NT2/D1 (cell line): ENCODE results near the gene NLRC5.

ENCODE experiments used
- DNase-seq: peaks from one replicate; pipeline ENCODE4 v3.0.0-alpha.2; 2011; ENCODE audit warnings: low read depth, low spot score
- H3K27me3 ChIP-seq: 2 replicates; pipeline ENCODE4 v1.6.0; 2011; ENCODE audit warnings: mild to moderate bottlenecking; ENCODE audit not compliant: insufficient read length, insufficient read depth
- H3K36me3 ChIP-seq: 2 replicates; pipeline ENCODE4 v1.6.1; 2011; ENCODE audit warnings: mild to moderate bottlenecking, low read length, mixed read lengths; ENCODE audit not compliant: insufficient read depth, insufficient read length
- H3K4me1 ChIP-seq: 2 replicates; pipeline ENCODE4 v1.5.1; 2011; ENCODE audit not compliant: insufficient read depth, insufficient read length
- H3K4me3 ChIP-seq: 2 replicates; pipeline ENCODE4 v1.5.1; 2011; ENCODE audit warnings: low read depth; ENCODE audit not compliant: insufficient read length
- H3K9ac ChIP-seq: 2 replicates; pipeline ENCODE4 v1.6.0; 2011; ENCODE audit warnings: low read depth; ENCODE audit not compliant: insufficient read length
- H3K9me3 ChIP-seq: 2 replicates; pipeline ENCODE4 v1.5.1; 2011; ENCODE audit warnings: mild to moderate bottlenecking, low read length; ENCODE audit not compliant: insufficient read depth
- SUZ12 ChIP-seq: IDR thresholded peaks from 2 replicates; pipeline ENCODE4 v1.6.1; 2011; ENCODE audit not compliant: insufficient read length, insufficient read depth; ENCODE audit errors: extremely low read depth
- YY1 ChIP-seq: IDR thresholded peaks from 2 replicates; pipeline ENCODE4 v1.6.1; 2011; ENCODE audit not compliant: insufficient read length, insufficient read depth
- ZNF274 ChIP-seq: IDR thresholded peaks from 2 replicates; pipeline ENCODE4 v1.6.1; 2011; ENCODE audit warnings: mild to moderate bottlenecking, low read depth, low read length

Gene NLRC5

GRCh38 chr16:57123974-57124674 lies 134.8 kb downstream of the NLRC5 start:
- TF ChIP-seq SUZ12: no peak
- TF ChIP-seq ZNF274: no peak
- TF ChIP-seq YY1: no peak
- Histone ChIP-seq H3K4me1 (peaks cover 4% of the 10 kb centered on the region), H3K9ac (peak overlapping the region; percentile 42)

GRCh38 chr16:57125376-57125775 lies 136.0 kb downstream of the NLRC5 start:
- H3K36me3 ChIP-seq: peaks cover 48% of the 10 kb centered on the region
- no peaks in the 10 kb centered on the region for H3K9me3 ChIP-seq
- no peak overlapping the region for H3K4me3 ChIP-seq
- no peak for TF ChIP-seq SUZ12
- H3K4me1 ChIP-seq: peaks cover 4% of the 10 kb centered on the region
- no peak overlapping the region for H3K9ac ChIP-seq
- no peaks in the 10 kb centered on the region for H3K27me3 ChIP-seq
- DNase-seq: no peak

More at GRCh38 chr16:57123974-57124674, 134.8 kb downstream of the NLRC5 start:
- no peak for DNase-seq
- H3K27me3 ChIP-seq: no peaks in the 10 kb centered on the region
- H3K9me3 ChIP-seq: no peaks in the 10 kb centered on the region
- H3K36me3 ChIP-seq: peaks cover 57% of the 10 kb centered on the region
- H3K4me3 ChIP-seq: no peak overlapping the region

DNA sequence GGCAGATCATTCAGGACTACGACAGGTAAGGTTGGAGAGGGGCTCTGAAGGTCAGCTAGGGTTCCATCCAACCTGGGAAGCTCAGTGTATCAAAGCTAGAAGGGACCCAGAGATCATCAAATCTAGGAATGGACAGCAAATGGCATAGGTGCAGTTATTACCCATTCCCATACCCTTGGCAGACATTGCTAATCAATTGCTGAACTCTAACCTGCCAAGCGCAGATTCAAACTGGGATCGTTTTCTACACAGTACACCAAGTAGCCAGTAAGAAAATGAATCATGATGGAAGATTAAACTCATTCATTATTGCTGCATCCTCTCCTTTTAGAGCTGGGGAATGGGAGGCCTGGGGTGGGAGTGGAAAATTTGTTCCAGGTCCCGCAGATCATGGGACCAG lies 136.6 kb downstream of the NLRC5 start:
- TF ChIP-seq SUZ12: no peak
- TF ChIP-seq YY1: no peak
- TF ChIP-seq ZNF274: no peak

DNA sequence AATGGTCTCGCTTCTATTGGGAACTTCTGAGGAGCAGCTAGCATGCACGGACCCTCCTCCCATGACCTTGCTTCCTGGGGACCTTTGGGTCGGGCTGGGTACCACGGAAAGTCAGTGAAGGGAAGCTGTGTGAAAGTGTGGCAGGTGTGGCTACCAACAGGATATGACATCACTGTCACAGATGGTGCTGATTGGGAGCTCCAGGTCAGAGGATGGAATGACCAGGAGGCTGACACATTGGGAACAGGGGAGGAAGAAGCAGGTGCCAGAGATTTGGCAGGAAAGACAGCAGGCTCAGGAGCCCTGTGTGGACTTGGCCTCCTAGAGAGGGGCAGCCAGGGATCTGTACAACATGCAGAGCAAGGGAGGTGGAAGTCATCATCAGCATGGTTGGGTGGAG lies 137.1 kb downstream of the NLRC5 start:
- H3K27me3 ChIP-seq: no peaks in the 10 kb centered on the region
- no peak for TF ChIP-seq SUZ12
- no peak for TF ChIP-seq ZNF274
- no peak for TF ChIP-seq YY1
- peaks cover 5% of the 10 kb centered on the region for H3K4me1 ChIP-seq
- peaks cover 40% of the 10 kb centered on the region for H3K36me3 ChIP-seq
- DNase-seq: no peak
- no peaks in the 10 kb centered on the region for H3K9me3 ChIP-seq
- H3K9ac ChIP-seq: no peak overlapping the region
- no peak overlapping the region for H3K4me3 ChIP-seq

More for the DNA sequence above, 136.6 kb downstream of the NLRC5 start:
- Histone ChIP-seq H3K27me3 (no peaks in the 10 kb centered on the region), H3K36me3 (peaks cover 44% of the 10 kb centered on the region), H3K9ac (no peak overlapping the region), H3K4me1 (peaks cover 4% of the 10 kb centered on the region), H3K4me3 (no peak overlapping the region), H3K9me3 (no peaks in the 10 kb centered on the region)
- DNase-seq: no peak

- Histone ChIP-seq H3K4me3 (no peak overlapping the region), H3K36me3 (peaks cover 40% of the 10 kb centered on the region), H3K9me3 (no peaks in the 10 kb centered on the region), H3K27me3 (no peaks in the 10 kb centered on the region), H3K4me1 (peaks cover 12% of the 10 kb centered on the region), H3K9ac (no peak overlapping the region)
- TF ChIP-seq YY1 (no peak), ZNF274 (no peak), SUZ12 (no peak)
- DNase-seq: no peak
Observed at GRCh38 chr16:57127037-57127763, 137.8 kb downstream of the NLRC5 start.

GRCh38 chr16:57127836-57128235 lies 138.5 kb downstream of the NLRC5 start:
- H3K9ac ChIP-seq: no peak overlapping the region
- H3K4me3 ChIP-seq: no peak overlapping the region
- H3K36me3 ChIP-seq: peaks cover 38% of the 10 kb centered on the region
- H3K27me3 ChIP-seq: no peaks in the 10 kb centered on the region
- no peaks in the 10 kb centered on the region for H3K9me3 ChIP-seq
- H3K4me1 ChIP-seq: peaks cover 15% of the 10 kb centered on the region
- no peak for TF ChIP-seq ZNF274
- DNase-seq: no peak

- Histone ChIP-seq H3K9me3 (no peaks in the 10 kb centered on the region), H3K4me1 (peaks cover 18% of the 10 kb centered on the region), H3K9ac (no peak overlapping the region), H3K4me3 (no peak overlapping the region), H3K36me3 (peaks cover 30% of the 10 kb centered on the region), H3K27me3 (no peaks in the 10 kb centered on the region)
- TF ChIP-seq SUZ12: no peak
- TF ChIP-seq ZNF274: no peak
- no peak for TF ChIP-seq YY1
- DNase-seq: no peak
Observed at GRCh38 chr16:57128771-57129389, 139.5 kb downstream of the NLRC5 start.
